A549 (cell line): ENCODE results near the gene SHKBP1. TPM values are rescaled to one million over a fixed set of nuclear protein-coding genes. Genes with fewer than 3 reads are reported as not detected.

ENCODE experiments used
- ATAC-seq, 2 experiments: fragments of 200-7000 bp in 1 of 2; fragments of >200 bp in 1 of 2; cut with Nextera tagmentation in 1 of 2; cut with Tn5 transposase in 1 of 2; 3 replicates each; pipeline versions ENCODE4 v1.8.0 to v1.9.1; 2018 to 2020; ENCODE audit warnings: mild to moderate bottlenecking in 1 of 2, moderate library complexity in 1 of 2
- CTCF ChIA-PET: fragments of 300-600 bp; sonication (Branson Sonifier 250); formaldehyde crosslinking; extraction: SDS; loops from one replicate; lab custom pipeline; 2021; ENCODE audit warnings: antibody characterized with exemption, inconsistent platforms; lab: Yijun Ruan, JAX
- POLR2A ChIA-PET: fragments of 350-600 bp; formaldehyde crosslinking; extraction: SDS; loops from one replicate; lab custom pipeline; 2021; ENCODE audit warnings: antibody characterized with exemption, inconsistent platforms; lab: Yijun Ruan, JAX
- DNase-seq, 2 experiments: peaks; one replicate each; pipeline versions ENCODE4 v3.0.0 to v3.0.0-alpha.2; 2011 to 2016; ENCODE audit warnings: low read depth in 1 of 2, low spot score in 1 of 2
- FAIRE-seq: peaks from 2 replicates; lab custom pipeline; 2011; peaks lifted over from hg19 to GRCh38; lab: Jason Lieb, UNC
- H3K27ac ChIP-seq, 2 experiments: fragments of >200 bp; sonication (Bioruptor Twin); formaldehyde crosslinking; 3 replicates each; pipeline ENCODE4 v1.5.1; 2016 to 2017
- H3K4me1 ChIP-seq: fragments of >200 bp; sonication (Bioruptor Twin); formaldehyde crosslinking; 3 replicates; pipeline ENCODE4 v1.6.1; 2016
- H3K4me2 ChIP-seq: fragments of >200 bp; sonication (Bioruptor Twin); formaldehyde crosslinking; 3 replicates; pipeline ENCODE4 v1.6.1; 2016
- H3K4me3 ChIP-seq: fragments of >200 bp; sonication (Bioruptor Twin); formaldehyde crosslinking; 3 replicates; pipeline ENCODE4 v1.5.1; 2016
- H3K9me3 ChIP-seq: fragments of >200 bp; sonication (Bioruptor Twin); formaldehyde crosslinking; 3 replicates; pipeline ENCODE4 v1.6.1; 2016
- BHLHE40 ChIP-seq: IDR thresholded peaks from 2 replicates; pipeline ENCODE4 v1.6.1; 2012; ENCODE audit warnings: low read depth, low read length, inconsistent platforms
- CHD4 ChIP-seq: fragments of 200-600 bp; sonication (generic); IDR thresholded peaks from 2 replicates; pipeline ENCODE4 v1.6.1; 2016; ENCODE audit warnings: antibody characterized with exemption, mild to moderate bottlenecking, borderline replicate concordance
- EHF ChIP-seq: fragments of 250-450 bp; sonication (Bioruptor Pico); IDR thresholded peaks from 2 replicates; pipeline ENCODE4 v1.5.0; 2020; ENCODE audit warnings: mild to moderate bottlenecking
- EHMT2 ChIP-seq: fragments of 200-600 bp; sonication (generic); IDR thresholded peaks from 2 replicates; pipeline ENCODE4 v1.6.1; 2016; ENCODE audit warnings: antibody characterized with exemption, low read depth, mild to moderate bottlenecking, moderate library complexity
- ELK1 ChIP-seq: fragments of 150-350 bp; IDR thresholded peaks from 2 replicates; pipeline ENCODE4 v1.6.1; 2014; ENCODE audit warnings: low read depth, mild to moderate bottlenecking, low read length
- EP300 ChIP-seq, 2 experiments: fragments of >200 bp; sonication (Bioruptor Twin); formaldehyde crosslinking; IDR thresholded peaks; 2 replicates in 1 of 2; 3 replicates in 1 of 2; pipeline ENCODE4 v1.6.1; 2016 to 2017
- FOXS1 ChIP-seq: fragments of 250-450 bp; sonication (Bioruptor Pico); IDR thresholded peaks from 2 replicates; pipeline ENCODE4 v1.5.0; 2020; ENCODE audit warnings: mild to moderate bottlenecking, moderate library complexity
- JUN ChIP-seq, 2 experiments: fragments of >200 bp; sonication (Bioruptor Twin); formaldehyde crosslinking; IDR thresholded peaks; 2 replicates in 1 of 2; 3 replicates in 1 of 2; pipeline ENCODE4 v1.6.1; 2016 to 2017
- MAX ChIP-seq: IDR thresholded peaks from 2 replicates; pipeline ENCODE4 v1.6.1; 2012
- POLR2AphosphoS2 ChIP-seq: conservative IDR thresholded peaks from 2 replicates; pipeline ENCODE4 v1.6.1; 2012; ENCODE audit warnings: low read length, improper control_type of control experiment, inconsistent platforms
- RAD21 ChIP-seq, 2 experiments: fragments of >200 bp in 1 of 2; sonication (Bioruptor Twin) in 1 of 2; formaldehyde crosslinking in 1 of 2; IDR thresholded peaks in 1 of 2; conservative IDR thresholded peaks in 1 of 2; 2 replicates in 1 of 2; 3 replicates in 1 of 2; pipeline ENCODE4 v1.6.1; 2012 to 2018; ENCODE audit warnings: inconsistent platforms in 1 of 2
- SREBF2 ChIP-seq: fragments of 450-650 bp; IDR thresholded peaks from 2 replicates; pipeline ENCODE4 v1.6.1; 2014; ENCODE audit warnings: mild to moderate bottlenecking, moderate library complexity
- TFCP2L1 ChIP-seq: fragments of 250-450 bp; sonication (Bioruptor Pico); IDR thresholded peaks from 2 replicates; pipeline ENCODE4 v1.5.0; 2021; ENCODE audit warnings: mild to moderate bottlenecking
- TP53 ChIP-seq: fragments of 250-450 bp; sonication (Bioruptor Pico); IDR thresholded peaks from 2 replicates; pipeline ENCODE4 v1.5.0; 2021; ENCODE audit warnings: mild to moderate bottlenecking, moderate library complexity
- ZSCAN20 ChIP-seq: fragments of 250-450 bp; sonication (Bioruptor Pico); IDR thresholded peaks from 2 replicates; pipeline ENCODE4 v1.8.0; 2022; ENCODE audit warnings: mild to moderate bottlenecking, moderate library complexity
- WGBS: methylation state at CpG from one replicate; pipeline ENCODE4 v1.1.6; 2017; ENCODE audit errors: missing lambda C conversion rate; 5-methylcytosine and 5-hydroxymethylcytosine counted together
- polyA plus RNA-seq, 4 experiments: library from polyadenylated mRNA; depleted of rRNA in 3 of 4; stranded (reverse); fragments of >200 nt; fragmentation: RNase III in 1 of 4; extraction: RNeasy Plus Mini Kit Qiagen cat#74134 plus additional on column Dnase treatment in 1 of 4; gene quantifications; 2 replicates in 3 of 4; 3 replicates in 1 of 4; pipeline ENCODE4 v1.2.3, GENCODE V29; 2011 to 2017
- TF ChIP-seq, protein P1 (sequence below): fragments of 250-450 bp; sonication (Bioruptor Pico); IDR thresholded peaks from 2 replicates; pipeline ENCODE4 v1.5.0; 2020; ENCODE audit warnings: low read depth, mild to moderate bottlenecking, moderate library complexity

SHKBP1 gene
- polyA plus RNA-seq, 2 of the 4 experiments (the other 2 are of a cell fraction), result 75.2 to 123 TPM

DNA sequence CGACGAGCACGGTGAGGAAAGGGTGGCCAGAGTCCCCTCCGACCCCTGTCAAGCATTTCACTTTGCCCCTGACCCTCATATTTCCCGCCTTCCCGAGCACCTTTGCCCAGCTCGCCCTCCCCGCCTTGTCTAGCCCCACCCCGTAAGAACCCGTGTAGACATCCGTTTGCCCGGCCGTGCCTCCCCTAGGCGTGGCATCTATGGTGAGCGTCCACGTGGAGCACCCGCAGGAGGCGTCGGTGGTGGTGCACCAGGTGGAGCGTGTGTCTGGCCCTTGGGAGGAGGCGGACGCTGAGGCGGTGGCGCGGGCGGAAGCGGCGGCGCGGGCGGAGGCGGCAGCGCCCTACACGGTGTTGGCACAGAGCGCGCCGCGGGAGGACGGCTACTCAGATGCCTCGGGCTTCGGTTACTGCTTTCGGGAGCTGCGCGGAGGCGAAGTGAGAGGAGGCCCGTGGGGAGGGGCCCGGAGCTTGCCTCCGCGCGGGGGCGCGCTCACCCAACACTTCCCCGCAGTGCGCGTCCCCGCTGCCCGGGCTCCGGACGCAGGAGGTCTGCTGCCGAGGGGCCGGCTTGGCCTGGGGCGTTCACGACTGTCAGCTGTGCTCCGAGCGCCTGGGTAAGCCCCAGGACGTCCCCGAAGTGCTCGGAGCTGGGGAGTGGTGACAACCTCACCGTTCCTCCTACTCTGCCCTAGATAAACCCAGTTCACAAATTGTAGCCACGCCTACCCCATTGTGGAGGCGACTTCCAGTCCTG, 28.7 kb downstream of the SHKBP1 start (continued):
- TF ChIP-seq EHF (CRISPR knock-in tag), result peak; percentile 93

DNA sequence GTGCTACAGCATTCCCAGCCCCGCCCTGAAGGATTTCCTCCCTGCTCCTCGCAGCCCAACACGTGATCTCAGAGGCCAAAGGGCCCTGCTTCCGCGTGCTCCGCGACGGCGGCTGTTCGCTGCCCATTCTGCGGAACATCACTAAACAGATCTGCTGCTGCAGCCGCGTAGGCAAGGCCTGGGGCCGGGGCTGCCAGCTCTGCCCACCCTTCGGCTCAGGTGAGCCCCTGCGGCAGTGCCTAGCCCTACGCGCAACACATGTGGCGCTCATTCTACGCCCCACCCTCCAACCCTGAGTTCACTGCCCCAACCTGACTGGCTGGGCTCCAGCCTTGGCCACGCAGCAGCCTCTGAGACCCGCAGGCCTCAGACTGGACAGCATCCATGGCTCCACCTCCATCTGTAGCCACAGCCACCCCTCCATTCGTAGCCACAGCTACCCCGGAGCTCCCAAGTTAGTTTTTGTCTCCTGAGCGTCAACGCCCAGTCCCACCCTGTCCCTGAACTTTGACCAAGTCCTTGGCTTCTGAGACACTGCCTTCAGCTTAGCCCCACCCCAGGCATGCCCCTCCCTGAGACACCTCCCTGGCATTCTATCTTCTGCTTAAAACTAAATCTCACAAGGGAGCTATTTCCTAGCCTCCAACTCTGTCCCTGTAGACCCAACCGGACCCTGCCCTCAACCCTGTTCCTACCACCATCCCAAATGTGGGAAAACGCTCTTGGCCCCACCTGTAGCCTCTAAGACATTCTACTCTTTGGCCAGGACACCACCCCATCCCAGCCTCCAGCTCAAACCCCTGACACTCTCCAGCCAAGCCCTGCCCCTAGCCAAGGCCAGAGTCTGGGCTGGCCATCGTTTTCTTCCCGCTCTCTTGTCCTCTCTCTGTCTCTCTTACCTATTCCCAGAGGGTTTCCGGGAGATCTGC, 30.9 kb downstream of the SHKBP1 start:
- no peak for FAIRE-seq
- no peak for TF ChIP-seq RAD21 (conservative IDR thresholded peaks at IDR 0.05 in 1 of 2, IDR thresholded peaks at IDR 0.05 in 1 of 2)
- Histone ChIP-seq H3K27ac (peak overlapping the region in 1 of 2 experiments; percentile 8; a peak in 1 of 6 replicates), H3K9me3 (no peaks in the 10 kb centered on the region), H3K4me2 (peak overlapping the region; percentile 11; the same call in 1 of the 3 replicates), H3K4me3 (no peak overlapping the region), H3K4me1 (peaks cover 52% of the 10 kb centered on the region)
- POLR2A ChIA-PET, result interaction anchor here (2.6 kb wide), 1 partner anchor 37 kb away, joined by 15 read pairs; no protein-coding TSS in a partner anchor
- 88% methylated on average over 31 of the region's 31 CpGs for WGBS
- ATAC-seq, result no peak
- CTCF ChIA-PET, result interaction anchor here (0.7 to 35.2 kb wide), 12 partner anchors 8 to 302 kb away, joined by 3 to 2247 read pairs (median 4); no protein-coding TSS in a partner anchor
- DNase-seq, result no peak

GRCh38 chr19:40608240-40608621, 31.6 kb downstream of the SHKBP1 start:
- H3K9me3 ChIP-seq, result no peaks in the 10 kb centered on the region
- peaks cover 46% of the 10 kb centered on the region for H3K4me1 ChIP-seq
- 93% methylated on average over 14 of the region's 14 CpGs for WGBS
- no peak for DNase-seq
- no peak for ATAC-seq
- CTCF ChIA-PET, result interaction anchor here (0.6 to 35.2 kb wide), 11 partner anchors 8 to 303 kb away, joined by 3 to 2247 read pairs (median 4); no protein-coding TSS in a partner anchor
- TF ChIP-seq EHF (CRISPR knock-in tag) (no peak), JUN (IDR thresholded peaks at IDR 0.05) (no peak), ELK1 (no peak), CHD4 (no peak), POLR2AphosphoS2 (no peak), ZSCAN20 (CRISPR knock-in tag) (no peak), MAX (no peak), EP300 (IDR thresholded peaks at IDR 0.05) (no peak), EHMT2 (no peak), FOXS1 (CRISPR knock-in tag) (no peak), SREBF2 (no peak)
- TF ChIP-seq, protein P1, sequence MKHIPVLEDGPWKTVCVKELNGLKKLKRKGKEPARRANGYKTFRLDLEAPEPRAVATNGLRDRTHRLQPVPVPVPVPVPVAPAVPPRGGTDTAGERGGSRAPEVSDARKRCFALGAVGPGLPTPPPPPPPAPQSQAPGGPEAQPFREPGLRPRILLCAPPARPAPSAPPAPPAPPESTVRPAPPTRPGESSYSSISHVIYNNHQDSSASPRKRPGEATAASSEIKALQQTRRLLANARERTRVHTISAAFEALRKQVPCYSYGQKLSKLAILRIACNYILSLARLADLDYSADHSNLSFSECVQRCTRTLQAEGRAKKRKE (CRISPR knock-in tag), result no peak
- no peak overlapping the region for H3K4me3 ChIP-seq
- POLR2A ChIA-PET, result interaction anchor here (0.6 kb wide), 2 partner anchors 68 to 182 kb away, joined by 3 to 5 read pairs; no protein-coding TSS in a partner anchor
- no peak overlapping the region for H3K4me2 ChIP-seq
- FAIRE-seq, result no peak
- peak overlapping the region in 1 of 2 experiments; percentile 3; a peak in 1 of 6 replicates for H3K27ac ChIP-seq

DNA sequence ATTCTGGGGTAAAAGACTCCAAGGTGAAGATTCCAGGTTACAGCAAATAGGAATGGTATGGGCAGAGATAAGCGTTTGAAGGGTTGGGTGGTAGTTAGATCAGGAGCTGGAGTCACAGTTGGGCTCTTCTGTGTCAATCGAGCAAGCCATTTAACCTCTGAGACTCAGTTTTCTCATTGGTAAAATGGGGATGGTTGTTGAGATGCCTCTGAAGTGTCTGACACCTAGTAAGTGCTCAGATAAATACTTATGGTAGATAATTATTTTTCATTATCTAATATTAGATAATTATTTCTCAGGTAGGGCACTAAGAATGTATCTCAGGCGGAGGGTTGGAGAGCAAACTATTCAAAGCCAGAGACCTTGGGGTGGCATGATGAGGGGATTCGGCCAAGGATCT, 32.3 kb downstream of the SHKBP1 start:
- Histone ChIP-seq H3K4me2 (peak overlapping the region; percentile 65), H3K27ac (peak overlapping the region in 1 of 2 experiments; percentile 68; a peak in 2 of 6 replicates), H3K4me1 (peaks cover 43% of the 10 kb centered on the region), H3K4me3 (peak overlapping the region; percentile 49; the same call in 2 of the 3 replicates), H3K9me3 (no peaks in the 10 kb centered on the region)
- FAIRE-seq (no peak), DNase-seq (no peak), ATAC-seq (no peak)
- TF ChIP-seq BHLHE40 (no peak), TP53 (no peak), TFCP2L1 (CRISPR knock-in tag) (no peak), SREBF2 (no peak)
- WGBS, result 65% methylated on average over 4 of the region's 4 CpGs
- POLR2A ChIA-PET, result no interaction called here
- CTCF ChIA-PET, result interaction anchor here (0.6 to 35.2 kb wide), 8 partner anchors 9 to 249 kb away, joined by 3 to 2247 read pairs (median 4); no protein-coding TSS in a partner anchor
